K562 (cell line): ENCODE results near the gene CNTF. TPM values are rescaled to one million over a fixed set of nuclear protein-coding genes. Genes with fewer than 3 reads are reported as not detected.

ENCODE experiments used
- CREB5 ChIP-seq: fragments of 250-450 bp; sonication (Bioruptor Pico); IDR thresholded peaks from 2 replicates; pipeline ENCODE4 v1.5.0; 2020; ENCODE audit warnings: mild to moderate bottlenecking
- DEAF1 ChIP-seq: fragments of 450-650 bp; formaldehyde crosslinking; IDR thresholded peaks from 2 replicates; pipeline ENCODE4 v1.4.0; 2020; ENCODE audit warnings: mild to moderate bottlenecking, moderate library complexity
- ESRRA ChIP-seq: fragments of 450-650 bp; IDR thresholded peaks from 2 replicates; pipeline ENCODE4 v1.6.1; 2014; ENCODE audit warnings: low read depth, mild to moderate bottlenecking, moderate library complexity, borderline replicate concordance
- ILF3 ChIP-seq: fragments of 450-650 bp; IDR thresholded peaks from 2 replicates; pipeline ENCODE4 v1.6.1; 2018; ENCODE audit warnings: antibody characterized with exemption, mild to moderate bottlenecking, moderate library complexity, borderline replicate concordance
- MCM5 ChIP-seq: fragments of 450-650 bp; IDR thresholded peaks from 2 replicates; pipeline ENCODE4 v1.6.1; 2016; ENCODE audit warnings: low read depth
- MITF ChIP-seq: IDR thresholded peaks from 2 replicates; pipeline ENCODE4 v1.6.1; 2014; ENCODE audit warnings: antibody characterized with exemption
- NR2C2 ChIP-seq, 2 experiments: fragments of 200-800 bp in 1 of 2; sonication (Bioruptor generic) in 1 of 2; sonication (generic) in 1 of 2; formaldehyde crosslinking in 1 of 2; IDR thresholded peaks; 2 replicates each; pipeline versions ENCODE4 v1.6.1 to v1.8.0; 2016 to 2022; ENCODE audit warnings: mild to moderate bottlenecking in 1 of 2, missing compliant biosample characterization in 1 of 2, missing genetic modification characterization in 1 of 2, missing genetic modification reagents in 1 of 2
- POLR3G ChIP-seq: IDR thresholded peaks from 2 replicates; pipeline ENCODE4 v1.6.1; 2011; ENCODE audit not compliant: insufficient read length, insufficient replicate concordance; ENCODE audit errors: extremely low read depth
- WHSC1 ChIP-seq: IDR thresholded peaks from one replicate; pipeline ENCODE4 v1.6.1; 2012; ENCODE audit warnings: low read length, control low read depth, inconsistent platforms
- ZBTB40 ChIP-seq, 2 experiments: fragments of 450-650 bp in 1 of 2; sonication (generic) in 1 of 2; formaldehyde crosslinking in 1 of 2; IDR thresholded peaks; 2 replicates each; pipeline versions ENCODE4 v1.7.1 to v1.9.0; 2016 to 2022; ENCODE audit warnings: inconsistent platforms in 1 of 2, mild to moderate bottlenecking in 1 of 2, missing genetic modification reagents in 1 of 2
- ZNF175 ChIP-seq: fragments of 200-800 bp; sonication (Bioruptor generic); IDR thresholded peaks from 2 replicates; pipeline ENCODE4 v1.6.1; 2016; ENCODE audit warnings: low read depth, mild to moderate bottlenecking, missing genetic modification characterization, missing compliant biosample characterization
- polyA plus RNA-seq, 8 experiments: library from polyadenylated mRNA; depleted of rRNA in 4 of 8; stranded (reverse) in 5 of 8; unstranded in 3 of 8; fragments of >200 nt; fragmentation: Nextera tagmentation in 2 of 8; fragmentation: Illumina TruSeq in 1 of 8; extraction: Ambion mirVana in 2 of 8; extraction: Trizol in 1 of 8; gene quantifications; 2 replicates each; pipeline versions ENCODE4 v1.2.1 to v1.2.3, GENCODE V29; 2011 to 2014; ENCODE audit warnings: inconsistent platforms in 1 of 8, missing spikeins in 1 of 8
- total RNA-seq, 7 experiments: library from RNA; depleted of rRNA in 6 of 7; stranded (reverse); fragments of >200 nt in 6 of 7; fragmentation: Illumina TruSeq in 2 of 7; extraction: Trizol in 2 of 7; gene quantifications; 2 replicates each; pipeline versions ENCODE4 v1.2.1 to v1.2.3, GENCODE V29; 2011 to 2021; ENCODE audit warnings: low replicate concordance in 1 of 7

CNTF gene
- total and polyA plus RNA-seq, 9 of the 15 experiments (the other 6 are each of a cell fraction or from before 2014, with no cell fraction given) = 0.17 to 5.0 (median 2.3) TPM

GRCh38 chr11:58578635-58579191 is 43.8 kb upstream of the CNTF start, which contains the start of gene ZFP91 (continued):
- TF ChIP-seq DEAF1 (no peak), ILF3 (no peak), WHSC1 (no peak), ZNF175 (CRISPR knock-in tag) (no peak), ZBTB40 (IDR thresholded peaks at IDR 0.05) (no peak), ZBTB40 (CRISPR knock-in tag; IDR thresholded peaks at IDR 0.05) (no peak), ESRRA (no peak; the same call in 1 of the 2 replicates), MCM5 (no peak), NR2C2 (CRISPR knock-in tag; IDR thresholded peaks at IDR 0.05) (no peak), NR2C2 (tag; IDR thresholded peaks at IDR 0.05) (peak; percentile 84), MITF (no peak), CREB5 (CRISPR knock-in tag) (no peak), POLR3G (no peak)
